ENCODE results near the gene STX17. TPM values are rescaled to one million over a fixed set of nuclear protein-coding genes. Genes with fewer than 3 reads are reported as not detected.

STX17 gene
- total RNA-seq, 8 experiments from 2014 or later: 10.0 to 37.2 (median 17.6) TPM

- no peak for ATAC-seq (replicated peaks in 6 of 8)
- no peak overlapping the region for H3K4me3 ChIP-seq
- H3K4me1 ChIP-seq (replicated peaks in 1 of 2): no peaks in the 10 kb centered on the region
- 40 to 86% (median 60%) methylated on average over 1 to 2 of the region's 2 CpGs; no CpG with 5 or more reads in 1 of the 10 experiments for WGBS, 10 experiments
- H3K27ac ChIP-seq: no peak overlapping the region
- in situ Hi-C loops (cut with MboI; ENCODE audit: low pct_unique_long_range_greater_than_20kb in 2 of 9, low sequenced_read_pairs in 9 of 9, unreplicated experiment in 9 of 9): no loop called here
Observed at GRCh38 chr9:99919930-99920329, 13.5 kb downstream of the STX17 start.

GRCh38 chr9:99921875-99922710 is 15.6 kb downstream of the STX17 start:
- Histone ChIP-seq H3K4me3 (no peak overlapping the region), H3K4me1 (replicated peaks in 1 of 2) (no peaks in the 10 kb centered on the region), H3K27ac (no peak overlapping the region)
- WGBS, 10 experiments: 63 to 100% (median 90%) methylated on average over 1 to 4 of the region's 4 CpGs
- ATAC-seq (replicated peaks in 6 of 8): no peak
- in situ Hi-C loops (cut with MboI; ENCODE audit: low pct_unique_long_range_greater_than_20kb in 2 of 9, low sequenced_read_pairs in 9 of 9, unreplicated experiment in 9 of 9): no loop called here

GRCh38 chr9:99922711-99923030 is 16.2 kb downstream of the STX17 start:
- Histone ChIP-seq H3K4me1 (replicated peaks in 1 of 2) (no peaks in the 10 kb centered on the region), H3K4me3 (no peak overlapping the region), H3K27ac (no peak overlapping the region)
- ATAC-seq (replicated peaks in 6 of 8): no peak
- in situ Hi-C loops (cut with MboI; ENCODE audit: low pct_unique_long_range_greater_than_20kb in 2 of 9, low sequenced_read_pairs in 9 of 9, unreplicated experiment in 9 of 9): no loop called here

- no peak for ATAC-seq (replicated peaks in 6 of 8)
- 90 to 99% (median 92%) methylated on average over 3 to 4 of the region's 4 CpGs; no CpG with 5 or more reads in 1 of the 10 experiments for WGBS, 10 experiments
- Histone ChIP-seq H3K27ac (no peak overlapping the region), H3K4me1 (replicated peaks in 1 of 2) (no peaks in the 10 kb centered on the region), H3K4me3 (no peak overlapping the region)
- in situ Hi-C loops (cut with MboI; ENCODE audit: low pct_unique_long_range_greater_than_20kb in 2 of 9, low sequenced_read_pairs in 9 of 9, unreplicated experiment in 9 of 9): no loop called here
Observed at GRCh38 chr9:99925541-99925940, 19.1 kb downstream of the STX17 start.

- Histone ChIP-seq H3K4me3 (no peak overlapping the region), H3K27ac (no peak overlapping the region), H3K4me1 (replicated peaks in 1 of 2) (no peaks in the 10 kb centered on the region)
- no peak for ATAC-seq (replicated peaks in 6 of 8)
- in situ Hi-C loops (cut with MboI; ENCODE audit: low pct_unique_long_range_greater_than_20kb in 2 of 9, low sequenced_read_pairs in 9 of 9, unreplicated experiment in 9 of 9): no loop called here
- WGBS, 10 experiments: 79 to 100% (median 100%) methylated on average over 2 of the region's 2 CpGs; no CpG with 5 or more reads in 1 of the 10 experiments
Observed at GRCh38 chr9:99929652-99930051, 23.2 kb downstream of the STX17 start.

GRCh38 chr9:99931155-99931840 is 24.8 kb downstream of the STX17 start:
- in situ Hi-C loops (cut with MboI; ENCODE audit: low pct_unique_long_range_greater_than_20kb in 2 of 9, low sequenced_read_pairs in 9 of 9, unreplicated experiment in 9 of 9): no loop called here
- H3K4me3 ChIP-seq: no peak overlapping the region
- no peak overlapping the region for H3K27ac ChIP-seq
- H3K4me1 ChIP-seq (replicated peaks in 1 of 2): no peaks in the 10 kb centered on the region
- 79 to 100% (median 97%) methylated on average over 1 to 5 of the region's 6 CpGs for WGBS, 10 experiments
- ATAC-seq (replicated peaks in 6 of 8): no peak

- Histone ChIP-seq H3K27ac (no peak overlapping the region), H3K4me3 (no peak overlapping the region), H3K4me1 (replicated peaks in 1 of 2) (no peaks in the 10 kb centered on the region)
- no peak for ATAC-seq (replicated peaks in 6 of 8)
- 69 to 100% (median 94%) methylated on average over 2 to 4 of the region's 4 CpGs for whole genome bisulfite sequencing, 10 experiments
- in situ Hi-C loops (cut with MboI; ENCODE audit: low pct_unique_long_range_greater_than_20kb in 2 of 9, low sequenced_read_pairs in 9 of 9, unreplicated experiment in 9 of 9): no loop called here
Observed at GRCh38 chr9:99936947-99937587, 30.6 kb downstream of the STX17 start.

- H3K27ac ChIP-seq: no peak overlapping the region
- WGBS, 10 experiments: 52 to 95% (median 64%) methylated on average over 1 to 3 of the region's 3 CpGs; no CpG with 5 or more reads in 1 of the 10 experiments
- no peak overlapping the region for H3K4me3 ChIP-seq
- in situ Hi-C loops (cut with MboI; ENCODE audit: low pct_unique_long_range_greater_than_20kb in 2 of 9, low sequenced_read_pairs in 9 of 9, unreplicated experiment in 9 of 9): no loop called here
- no peak for ATAC-seq (replicated peaks in 6 of 8)
- H3K4me1 ChIP-seq (replicated peaks in 1 of 2): no peaks in the 10 kb centered on the region
Observed at GRCh38 chr9:99947395-99947794, 40.9 kb downstream of the STX17 start.

- H3K4me3 ChIP-seq: no peak overlapping the region
- no peak overlapping the region for H3K27ac ChIP-seq
- no peaks in the 10 kb centered on the region for H3K4me1 ChIP-seq (replicated peaks in 1 of 2)
- no peak for ATAC-seq (replicated peaks in 6 of 8)
- WGBS, 10 experiments: 93 to 100% (median 100%) methylated on average over 2 of the region's 2 CpGs; no CpG with 5 or more reads in 2 of the 10 experiments
- in situ Hi-C loops (cut with MboI; ENCODE audit: low pct_unique_long_range_greater_than_20kb in 2 of 9, low sequenced_read_pairs in 9 of 9, unreplicated experiment in 9 of 9): no loop called here
Observed at GRCh38 chr9:99948482-99948881, 42.0 kb downstream of the STX17 start.

- Histone ChIP-seq H3K27ac (no peak overlapping the region), H3K4me3 (no peak overlapping the region), H3K4me1 (replicated peaks in 1 of 2) (no peaks in the 10 kb centered on the region)
- no peak for ATAC-seq (replicated peaks in 6 of 8)
- in situ Hi-C loops (cut with MboI; ENCODE audit: low pct_unique_long_range_greater_than_20kb in 2 of 9, low sequenced_read_pairs in 9 of 9, unreplicated experiment in 9 of 9): no loop called here
Observed at GRCh38 chr9:99948896-99949295, 42.4 kb downstream of the STX17 start.

- 59 to 100% (median 95%) methylated on average over 1 to 3 of the region's 3 CpGs for WGBS, 10 experiments
- Histone ChIP-seq H3K27ac (no peak overlapping the region), H3K4me3 (no peak overlapping the region), H3K4me1 (replicated peaks in 1 of 2) (no peaks in the 10 kb centered on the region)
- in situ Hi-C loops (cut with MboI; ENCODE audit: low pct_unique_long_range_greater_than_20kb in 2 of 9, low sequenced_read_pairs in 9 of 9, unreplicated experiment in 9 of 9): no loop called here
- ATAC-seq (replicated peaks in 6 of 8): no peak
Observed at GRCh38 chr9:99953861-99954507, 47.5 kb downstream of the STX17 start.

GRCh38 chr9:99954819-99955218 is 48.4 kb downstream of the STX17 start:
- 67 to 100% (median 94%) methylated on average over 1 of the region's 1 CpG; no CpG with 5 or more reads in 2 of the 10 experiments for WGBS, 10 experiments
- H3K4me3 ChIP-seq: no peak overlapping the region
- in situ Hi-C loops (cut with MboI; ENCODE audit: low pct_unique_long_range_greater_than_20kb in 2 of 9, low sequenced_read_pairs in 9 of 9, unreplicated experiment in 9 of 9): no loop called here
- peak in 1 of 8 experiments; percentile 51 for ATAC-seq (replicated peaks in 6 of 8)
- H3K4me1 ChIP-seq (replicated peaks in 1 of 2): no peaks in the 10 kb centered on the region
- H3K27ac ChIP-seq: no peak overlapping the region

GRCh38 chr9:99955606-99956005 is 49.2 kb downstream of the STX17 start:
- no peak overlapping the region for H3K27ac ChIP-seq
- in situ Hi-C loops (cut with MboI; ENCODE audit: low pct_unique_long_range_greater_than_20kb in 2 of 9, low sequenced_read_pairs in 9 of 9, unreplicated experiment in 9 of 9): no loop called here
- no peak for ATAC-seq (replicated peaks in 6 of 8)
- no peaks in the 10 kb centered on the region for H3K4me1 ChIP-seq (replicated peaks in 1 of 2)
- H3K4me3 ChIP-seq: no peak overlapping the region
- WGBS, 10 experiments: 65 to 96% (median 80%) methylated on average over 3 to 4 of the region's 4 CpGs

Measured in motor neuron (in vitro differentiated cells).